ENCODE measurements around the gene COL23A1. TPM values are rescaled to one million over a fixed set of nuclear protein-coding genes. Genes with fewer than 3 reads are reported as not detected.

COL23A1 gene
- total RNA-seq, 1 donor from 2014 or later, result 3.5 TPM

- no peak for DNase-seq (ENCODE audit: low spot score)
These were observed 362.3 kb downstream of the COL23A1 start for GRCh38 chr5:178227929-178228328.

GRCh38 chr5:178227138-178227659 lies 363.0 kb downstream of the COL23A1 start:
- DNase-seq (ENCODE audit: low spot score), result no peak

- DNase-seq (ENCODE audit: low spot score), result no peak
These were observed 365.0 kb downstream of the COL23A1 start for GRCh38 chr5:178225174-178225573.

- DNase-seq (ENCODE audit: low spot score), result no peak
These were observed 365.8 kb downstream of the COL23A1 start for GRCh38 chr5:178224403-178224802.

GRCh38 chr5:178223828-178224335 lies 366.3 kb downstream of the COL23A1 start:
- DNase-seq (ENCODE audit: low spot score), result no peak

GRCh38 chr5:178223196-178223773 lies 366.9 kb downstream of the COL23A1 start:
- DNase-seq (ENCODE audit: low spot score), result no peak

GRCh38 chr5:178222292-178222691 lies 367.9 kb downstream of the COL23A1 start:
- no peak for DNase-seq (ENCODE audit: low spot score)

GRCh38 chr5:178221853-178222252 lies 368.3 kb downstream of the COL23A1 start:
- DNase-seq (ENCODE audit: low spot score), result no peak

GRCh38 chr5:178221282-178221681 lies 368.9 kb downstream of the COL23A1 start:
- no peak for DNase-seq (ENCODE audit: low spot score)

GRCh38 chr5:178218827-178219226 lies 371.4 kb downstream of the COL23A1 start:
- no peak for DNase-seq (ENCODE audit: low spot score)

GRCh38 chr5:178218237-178218776 lies 371.9 kb downstream of the COL23A1 start:
- DNase-seq (ENCODE audit: low spot score), result no peak

- no peak for DNase-seq (ENCODE audit: low spot score)
These were observed 373.4 kb downstream of the COL23A1 start for GRCh38 chr5:178216779-178217178.

- DNase-seq (ENCODE audit: low spot score), result no peak
These were observed 374.1 kb downstream of the COL23A1 start for GRCh38 chr5:178216088-178216534.

- DNase-seq (ENCODE audit: low spot score), result no peak
These were observed 374.8 kb downstream of the COL23A1 start for GRCh38 chr5:178215280-178216002.

- no peak for DNase-seq (ENCODE audit: low spot score)
These were observed 375.9 kb downstream of the COL23A1 start for GRCh38 chr5:178214160-178214803.

- DNase-seq (ENCODE audit: low spot score), result no peak
These were observed 376.4 kb downstream of the COL23A1 start for GRCh38 chr5:178213748-178214151.

GRCh38 chr5:178213003-178213461 lies 377.2 kb downstream of the COL23A1 start:
- DNase-seq (ENCODE audit: low spot score), result no peak

- DNase-seq (ENCODE audit: low spot score), result no peak
These were observed 377.8 kb downstream of the COL23A1 start for GRCh38 chr5:178212241-178213002.

- no peak for DNase-seq (ENCODE audit: low spot score)
These were observed 378.8 kb downstream of the COL23A1 start for GRCh38 chr5:178211095-178212048.

- DNase-seq (ENCODE audit: low spot score), result no peak
These were observed 379.5 kb downstream of the COL23A1 start for GRCh38 chr5:178210686-178211085.
